H1 (cell line): ENCODE measurements around the gene TEDDM1. TPM values are rescaled to one million over a fixed set of nuclear protein-coding genes. Genes with fewer than 3 reads are reported as not detected.

Experiments
- CTCF ChIA-PET: fragments of 300-600 bp; sonication (Branson Sonifier 250); formaldehyde crosslinking; loops from one replicate; lab custom pipeline; 2021; ENCODE audit not compliant: partially characterized antibody; lab: Charles Lee
- POLR2A ChIA-PET: fragments of 300-600 bp; sonication (Branson Sonifier 250); formaldehyde crosslinking; loops from one replicate; lab custom pipeline; 2021; ENCODE audit warnings: inconsistent platforms; ENCODE audit not compliant: partially characterized antibody; lab: Charles Lee
- DNase-seq, 2 experiments: peaks; one replicate each; pipeline versions ENCODE4 v3.0.0 to v3.0.0-alpha.2; 2010 to 2022; ENCODE audit warnings: low spot score in 2 of 2, low read depth in 1 of 2, mixed read lengths in 1 of 2
- FAIRE-seq: peaks from 2 replicates; lab custom pipeline; 2011; peaks lifted over from hg19 to GRCh38; lab: Jason Lieb, UNC
- H2AFZ ChIP-seq: 2 replicates; pipeline ENCODE4 v1.8.1; 2012; ENCODE audit warnings: low read length, inconsistent platforms
- H2AK5ac ChIP-seq: 2 replicates; pipeline ENCODE4 v1.6.1; 2013; ENCODE audit warnings: low read depth, low read length
- H2BK120ac ChIP-seq: replicated peaks from 2 replicates; pipeline ENCODE3; 2013; ENCODE audit warnings: low read depth, low read length, inconsistent platforms
- H2BK12ac ChIP-seq: 2 replicates; pipeline ENCODE4 v1.6.1; 2013; ENCODE audit warnings: low read depth, low read length
- H2BK15ac ChIP-seq: 2 replicates; pipeline ENCODE4 v1.6.1; 2013; ENCODE audit warnings: low read length
- H2BK20ac ChIP-seq: 2 replicates; pipeline ENCODE4 v1.6.1; 2013; ENCODE audit warnings: low read length
- H2BK5ac ChIP-seq: 2 replicates; pipeline ENCODE4 v1.6.1; 2013; ENCODE audit warnings: low read depth, low read length
- H3K14ac ChIP-seq: 2 replicates; pipeline ENCODE4 v1.6.1; 2013; ENCODE audit warnings: inconsistent platforms; ENCODE audit not compliant: insufficient read length
- H3K18ac ChIP-seq: 2 replicates; pipeline ENCODE4 v1.6.1; 2013; ENCODE audit warnings: low read length; ENCODE audit errors: extremely low read depth
- H3K23ac ChIP-seq: 2 replicates; pipeline ENCODE4 v1.6.1; 2013; ENCODE audit warnings: inconsistent platforms; ENCODE audit not compliant: insufficient read length
- H3K23me2 ChIP-seq: 2 replicates; pipeline ENCODE4 v1.6.1; 2013; ENCODE audit warnings: low read depth, low read length
- H3K27ac ChIP-seq: 2 replicates; pipeline ENCODE4 v1.6.1; 2011; ENCODE audit warnings: low read depth, low read length, inconsistent platforms
- H3K27me3 ChIP-seq, 4 experiments: replicated peaks in 1 of 4; 1 replicate in 1 of 4; 2 replicates in 3 of 4; pipeline versions ENCODE4 v1.6.1 to v1.8.1; 2011 to 2013; ENCODE audit warnings: low read length in 3 of 4, mild to moderate bottlenecking in 3 of 4, inconsistent platforms in 2 of 4, mixed read lengths in 2 of 4, moderate library complexity in 1 of 4; ENCODE audit not compliant: control insufficient read depth in 3 of 4, insufficient read depth in 3 of 4; ENCODE audit errors: extremely low read depth in 1 of 4
- H3K36me3 ChIP-seq, 4 experiments: 2 replicates each; pipeline versions ENCODE4 v1.6.1 to v1.8.1; 2011 to 2013; ENCODE audit warnings: mild to moderate bottlenecking in 4 of 4, low read length in 3 of 4, moderate library complexity in 2 of 4, control low read depth in 1 of 4, inconsistent platforms in 1 of 4; ENCODE audit not compliant: insufficient read depth in 4 of 4, control insufficient read depth in 2 of 4
- H3K4ac ChIP-seq: replicated peaks from 2 replicates; pipeline ENCODE3; 2013; ENCODE audit warnings: low read length, low read depth, mixed read lengths, inconsistent platforms; ENCODE audit not compliant: insufficient read length
- H3K4me1 ChIP-seq, 4 experiments: replicated peaks in 1 of 4; 1 replicate in 1 of 4; 2 replicates in 3 of 4; pipeline versions ENCODE4 v1.6.1 to v1.8.1; 2011 to 2013; ENCODE audit warnings: low read length in 3 of 4, inconsistent platforms in 2 of 4, mixed read lengths in 1 of 4; ENCODE audit not compliant: insufficient read depth in 4 of 4, control insufficient read depth in 3 of 4
- H3K4me2 ChIP-seq, 2 experiments: 2 replicates each; pipeline versions ENCODE4 v1.6.1 to v1.8.1; 2011 to 2013; ENCODE audit warnings: low read depth in 2 of 2, low read length in 2 of 2, control low read depth in 1 of 2, inconsistent platforms in 1 of 2, mild to moderate bottlenecking in 1 of 2; ENCODE audit not compliant: insufficient read depth in 1 of 2
- H3K4me3 ChIP-seq, 4 experiments: fragments of 200-600, 300-600 bp in 1 of 4; sonication (generic), shearing (Covaris generic), sonication (Bioruptor Twin) in 1 of 4; 2 replicates each; pipeline versions ENCODE4 v1.5.1 to v1.8.1; 2011 to 2016; ENCODE audit warnings: low read length in 4 of 4, low read depth in 3 of 4, control low read depth in 2 of 4, inconsistent platforms in 2 of 4, mild to moderate bottlenecking in 2 of 4, mixed read lengths in 1 of 4, moderate library complexity in 1 of 4; ENCODE audit not compliant: insufficient read depth in 2 of 4; ENCODE audit errors: extremely low read depth in 1 of 4
- H3K56ac ChIP-seq: replicated peaks from 2 replicates; pipeline ENCODE3; 2013; ENCODE audit warnings: low read depth, mild to moderate bottlenecking, mixed read lengths, low read length, inconsistent platforms; ENCODE audit not compliant: insufficient read length
- H3K79me1 ChIP-seq: 2 replicates; pipeline ENCODE4 v1.6.1; 2013; ENCODE audit warnings: low read depth, low read length, control low read depth
- H3K79me2 ChIP-seq, 2 experiments: 2 replicates each; pipeline versions ENCODE4 v1.6.1 to v1.8.1; 2012 to 2013; ENCODE audit warnings: low read length in 2 of 2, mild to moderate bottlenecking in 2 of 2, inconsistent platforms in 1 of 2; ENCODE audit not compliant: insufficient read depth in 2 of 2, control insufficient read depth in 1 of 2
- H3K9ac ChIP-seq, 4 experiments: replicated peaks in 1 of 4; 1 replicate in 1 of 4; 2 replicates in 3 of 4; pipeline versions ENCODE4 v1.6.1 to v1.8.1; 2011 to 2013; ENCODE audit warnings: low read depth in 3 of 4, low read length in 3 of 4, control low read depth in 2 of 4, mild to moderate bottlenecking in 2 of 4, moderate library complexity in 2 of 4, inconsistent platforms in 1 of 4; ENCODE audit errors: extremely low read depth in 1 of 4
- H3K9me3 ChIP-seq, 2 experiments: 2 replicates each; pipeline versions ENCODE4 v1.6.1 to v1.8.1; 2012 to 2013; ENCODE audit warnings: mild to moderate bottlenecking in 2 of 2, moderate library complexity in 2 of 2, control low read depth in 1 of 2, inconsistent platforms in 1 of 2, low read depth in 1 of 2, low read length in 1 of 2, mixed read lengths in 1 of 2; ENCODE audit not compliant: insufficient read depth in 2 of 2
- H4K20me1 ChIP-seq, 2 experiments: replicated peaks in 1 of 2; 2 replicates each; pipeline versions ENCODE3 to v1.8.1; 2011 to 2013; ENCODE audit warnings: inconsistent platforms in 2 of 2, low read length in 2 of 2, mild to moderate bottlenecking in 1 of 2; ENCODE audit not compliant: insufficient read depth in 2 of 2, control insufficient read depth in 1 of 2
- H4K5ac ChIP-seq: 2 replicates; pipeline ENCODE4 v1.6.1; 2013; ENCODE audit warnings: low read length, low read depth, mixed read lengths, inconsistent platforms; ENCODE audit not compliant: insufficient read length
- H4K8ac ChIP-seq: 2 replicates; pipeline ENCODE4 v1.8.0; 2013; ENCODE audit warnings: mild to moderate bottlenecking, moderate library complexity, low read length, inconsistent platforms; ENCODE audit not compliant: insufficient read depth; ENCODE audit errors: extremely low read depth
- H4K91ac ChIP-seq: replicated peaks from 2 replicates; pipeline ENCODE3; 2013; ENCODE audit warnings: low read length, mixed read lengths, inconsistent platforms; ENCODE audit not compliant: insufficient read length
- CTCF ChIP-seq, 3 experiments: IDR thresholded peaks; 1 replicate in 2 of 3; 2 replicates in 1 of 3; pipeline versions ENCODE4 v1.5.1 to v1.6.1; 2011; ENCODE audit warnings: low read length in 3 of 3, mild to moderate bottlenecking in 3 of 3, inconsistent platforms in 2 of 3, low read depth in 1 of 3, moderate library complexity in 1 of 3; ENCODE audit not compliant: insufficient read depth in 1 of 3; ENCODE audit errors: control extremely low read depth in 1 of 3
- EGR1 ChIP-seq: IDR thresholded peaks from 2 replicates; pipeline ENCODE4 v1.6.1; 2011; ENCODE audit warnings: low read depth, low read length, borderline replicate concordance
- RAD21 ChIP-seq, 2 experiments: IDR thresholded peaks in 1 of 2; conservative IDR thresholded peaks in 1 of 2; 2 replicates each; pipeline ENCODE4 v1.6.1; 2011; ENCODE audit warnings: low read depth in 2 of 2, low read length in 2 of 2, improper control_type of control experiment in 1 of 2, inconsistent platforms in 1 of 2, mild to moderate bottlenecking in 1 of 2, moderate library complexity in 1 of 2
- USF2 ChIP-seq: IDR thresholded peaks from 2 replicates; pipeline ENCODE4 v1.6.1; 2011; ENCODE audit warnings: low read length, improper control_type of control experiment
- WGBS, 2 experiments: shearing (Covaris generic) in 1 of 2; methylation state at CpG; one replicate each; pipeline versions ENCODE4 v1.1.6 to v1.1.7; 2013 to 2015; ENCODE audit warnings: low lambda C conversion rate in 2 of 2, mixed read lengths in 2 of 2, inconsistent platforms in 1 of 2, low coverage in 1 of 2, missing lambda C conversion rate in 1 of 2; ENCODE audit not compliant: insufficient replicate concordance in 2 of 2, insufficient coverage in 1 of 2, insufficient read length in 1 of 2; ENCODE audit errors: extremely low coverage in 1 of 2, missing lambda C conversion rate in 1 of 2; 5-methylcytosine and 5-hydroxymethylcytosine counted together
- polyA plus RNA-seq, 7 experiments: library from polyadenylated mRNA; depleted of rRNA in 3 of 7; stranded (reverse) in 5 of 7; unstranded in 2 of 7; fragments of >200 nt in 5 of 7; fragments of 200-250 nt in 2 of 7; gene quantifications; 1 replicate in 5 of 7; 2 replicates in 1 of 7; 4 replicates in 1 of 7; pipeline versions ENCODE4 v1.2.1 to v1.2.3, GENCODE V29; 2011 to 2013; ENCODE audit warnings: missing spikeins in 2 of 7, mixed read lengths in 2 of 7
- total RNA-seq: library from RNA; stranded (reverse); fragmentation: NEBNext Ultra II Directional; extraction: Animal tissue kit (Norgen Biotek cat#: 25700); gene quantifications from 2 replicates; pipeline ENCODE4 v1.2.1, GENCODE V29; 2021

Gene TEDDM1
- total and polyA plus RNA-seq, 2 of the 8 experiments (the other 6 are each of a cell fraction or from before 2014, with no cell fraction given): not detected

- H3K27ac ChIP-seq: no peak overlapping the region
- H3K79me2 ChIP-seq: no peaks in the 10 kb centered on the region
- no peaks in the 10 kb centered on the region for H3K27me3 ChIP-seq
- no peak overlapping the region for H4K8ac ChIP-seq
- no peaks in the 10 kb centered on the region for H3K79me1 ChIP-seq
- H3K4me3 ChIP-seq: no peak overlapping the region
- H3K56ac ChIP-seq: no peak overlapping the region
- H3K9me3 ChIP-seq: peaks cover 0 to 2% of the 10 kb centered on the region in 2 experiments; a peak in 1 of 4 replicates
- no peak overlapping the region for H2BK12ac ChIP-seq
- 9% methylated on average over 3 of the region's 3 CpGs; no CpG with 5 or more reads in 1 of the 2 experiments for WGBS, 2 experiments
- H3K14ac ChIP-seq: no peak overlapping the region
- peaks cover 0 to 8% (median 3%) of the 10 kb centered on the region in 4 experiments; a peak in 4 of 7 replicates for H3K4me1 ChIP-seq
- H2BK120ac ChIP-seq: no peak overlapping the region
- H3K18ac ChIP-seq: no peak overlapping the region
- H2BK20ac ChIP-seq: no peak overlapping the region
- FAIRE-seq (peak; percentile 71), DNase-seq (peak in 1 of 2 experiments; percentile 58)
- peak in 2 of 3 experiments; percentile 58 to 76; a peak in 2 of 4 replicates for TF ChIP-seq CTCF (IDR thresholded peaks at IDR 0.05; ENCODE audit: control extremely low read depth in 1 of 3, insufficient read depth in 1 of 3, low read depth in 1 of 3, low read length in 3 of 3)
- TF ChIP-seq USF2: no peak
- no peak for TF ChIP-seq EGR1
- TF ChIP-seq RAD21 (IDR thresholded peaks at IDR 0.05 in 1 of 2, conservative IDR thresholded peaks at IDR 0.05 in 1 of 2; ENCODE audit: low read depth in 2 of 2, low read length in 2 of 2): peak; percentile 82 to 83
- H4K20me1 ChIP-seq: no peaks in the 10 kb centered on the region
- H2AK5ac ChIP-seq: no peak overlapping the region
- CTCF ChIA-PET: interaction anchor here (0.7 kb wide), 1 partner anchor 68 kb away, joined by 3 read pairs; no protein-coding TSS in a partner anchor
- H4K91ac ChIP-seq: no peak overlapping the region
- no peak overlapping the region for H3K23ac ChIP-seq
- no peak overlapping the region for H3K9ac ChIP-seq
- H2AFZ ChIP-seq: peak overlapping the region; percentile 92; the same call in 1 of the 2 replicates
- no peak overlapping the region for H2BK15ac ChIP-seq
- no peaks in the 10 kb centered on the region for H3K23me2 ChIP-seq
- H3K4ac ChIP-seq: no peak overlapping the region
- H3K36me3 ChIP-seq: no peaks in the 10 kb centered on the region
- POLR2A ChIA-PET: no interaction called here
- no peak overlapping the region for H2BK5ac ChIP-seq
- no peak overlapping the region for H4K5ac ChIP-seq
- no peak overlapping the region for H3K4me2 ChIP-seq
These were observed 45.7 kb upstream of the TEDDM1 start for GRCh38 chr1:182446033-182446669.
